Activated naive CD8-positive, alpha-beta T cell (primary cell): ENCODE measurements around the gene OR14A2.

Source experiments
- H3K27ac Mint-ChIP-seq: one replicate; pipeline ENCODE4 v1.8.0; 2021; ENCODE audit warnings: mixed read lengths
- H3K27me3 Mint-ChIP-seq: one replicate; pipeline ENCODE4 v1.8.0; 2021; ENCODE audit warnings: mixed read lengths
- H3K36me3 Mint-ChIP-seq: one replicate; pipeline ENCODE4 v1.8.0; 2021; ENCODE audit warnings: mixed read lengths
- H3K4me1 Mint-ChIP-seq: one replicate; pipeline ENCODE4 v1.8.0; 2021; ENCODE audit warnings: low read depth, mixed read lengths
- H3K4me3 Mint-ChIP-seq: one replicate; pipeline ENCODE4 v1.8.0; 2021; ENCODE audit warnings: mild to moderate bottlenecking, mixed read lengths
- H3K9me3 Mint-ChIP-seq: one replicate; pipeline ENCODE4 v1.8.0; 2021; ENCODE audit warnings: low read depth, mixed read lengths

The OR14A2 gene

DNA sequence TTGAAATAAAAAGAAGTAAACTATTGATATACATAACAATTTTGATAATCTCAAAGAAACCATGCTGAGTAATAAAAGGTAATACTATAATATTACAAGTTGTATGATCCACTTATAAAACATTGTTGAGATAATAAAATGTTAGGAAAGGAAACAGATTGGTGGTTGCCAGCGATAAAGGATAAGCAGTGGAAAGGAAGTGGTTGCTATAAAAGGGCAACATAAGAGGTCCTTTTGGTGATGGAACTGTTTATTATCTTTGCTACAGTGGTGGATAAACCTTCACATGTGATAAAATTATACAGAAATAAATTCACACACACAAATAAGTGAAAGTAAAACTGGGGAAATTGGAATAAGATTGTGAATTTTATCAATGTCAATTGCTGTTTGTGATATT, 46.6 kb downstream of the OR14A2 start:
- Mint-ChIP-seq H3K4me3 (no peak overlapping the region), H3K27ac (no peak overlapping the region), H3K27me3 (peaks cover 1% of the 10 kb centered on the region), H3K36me3 (no peaks in the 10 kb centered on the region), H3K4me1 (peaks cover 3% of the 10 kb centered on the region), H3K9me3 (no peaks in the 10 kb centered on the region)

DNA sequence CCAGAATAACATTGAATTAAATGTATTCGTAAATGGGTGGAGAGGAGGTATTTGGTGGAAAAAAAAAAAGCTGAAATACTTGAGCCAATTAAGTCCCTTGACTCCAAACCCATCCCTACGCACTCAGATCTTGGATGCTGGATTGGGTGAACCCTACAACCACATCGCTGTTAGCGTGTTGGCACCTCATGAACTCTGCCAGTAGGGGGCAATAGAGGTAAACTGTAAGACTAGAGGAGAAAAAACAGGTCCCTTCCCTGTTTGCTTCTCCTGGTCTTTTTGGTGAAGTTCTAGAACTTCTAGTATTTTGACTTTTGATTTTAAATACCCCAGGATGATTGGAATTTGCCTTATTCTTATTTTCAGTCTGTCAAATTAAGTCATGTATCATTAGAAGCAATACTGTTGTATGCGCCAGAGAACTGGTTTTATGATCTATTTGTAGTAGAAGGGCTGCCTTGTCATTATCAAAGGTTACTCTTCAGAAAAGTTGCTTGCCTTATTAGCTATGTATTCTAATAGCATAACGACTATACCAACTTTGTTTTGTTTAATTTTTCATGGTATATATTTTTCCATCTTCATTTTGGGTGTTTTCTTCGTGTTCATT, 66.5 kb downstream of the OR14A2 start:
- Mint-ChIP-seq H3K4me3 (no peak overlapping the region), H3K36me3 (no peaks in the 10 kb centered on the region), H3K27ac (no peak overlapping the region), H3K9me3 (no peaks in the 10 kb centered on the region), H3K27me3 (no peaks in the 10 kb centered on the region), H3K4me1 (no peaks in the 10 kb centered on the region)

DNA sequence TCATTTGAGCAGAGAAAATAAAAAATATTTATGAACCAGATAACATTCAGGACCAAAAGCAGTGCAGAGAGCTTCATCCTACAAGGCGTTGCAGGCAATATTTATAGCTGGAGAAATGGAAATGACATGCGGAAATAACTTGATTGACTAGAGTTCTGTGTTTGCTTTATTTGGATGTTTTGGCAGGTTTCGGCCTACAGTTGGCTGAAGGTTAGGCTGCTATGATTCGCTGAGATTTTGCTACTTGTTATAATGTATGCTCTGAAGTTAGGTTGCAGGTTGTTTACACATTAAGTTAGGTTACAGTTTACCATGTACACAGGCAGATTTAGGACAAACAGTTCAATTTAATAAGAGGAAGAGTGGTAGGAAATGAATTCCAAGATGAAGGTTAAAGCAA, 67.8 kb downstream of the OR14A2 start:
- H3K27ac Mint-ChIP-seq = no peak overlapping the region
- no peak overlapping the region for H3K4me3 Mint-ChIP-seq
- H3K4me1 Mint-ChIP-seq = no peaks in the 10 kb centered on the region
- H3K27me3 Mint-ChIP-seq = no peaks in the 10 kb centered on the region
- no peaks in the 10 kb centered on the region for H3K9me3 Mint-ChIP-seq
- no peaks in the 10 kb centered on the region for H3K36me3 Mint-ChIP-seq

GRCh38 chr1:247679639-247680038, 68.3 kb downstream of the OR14A2 start, which contains the start of gene OR13G1:
Gene OR13G1 (minus strand): TSS chr1:247679739. CDS start chr1:247673041, 6,698 bp downstream.
- H3K4me3 Mint-ChIP-seq = no peak within 1 kb of the TSS
- no peaks in the 10 kb centered on the region for H3K27me3 Mint-ChIP-seq
- H3K27ac Mint-ChIP-seq = no peak within 1 kb of the TSS
- H3K9me3 Mint-ChIP-seq = no peaks in the 10 kb centered on the region
- H3K36me3 Mint-ChIP-seq = no peaks in the 10 kb centered on the region
- no peaks in the 10 kb centered on the region for H3K4me1 Mint-ChIP-seq
